Right forelimb (tissue), 1 donor: ENCODE data around the gene B3GNT5.

Experiments used
- DNase-seq: peaks from one replicate; pipeline ENCODE4 v3.0.0-alpha.2; 2018

Gene B3GNT5

DNA sequence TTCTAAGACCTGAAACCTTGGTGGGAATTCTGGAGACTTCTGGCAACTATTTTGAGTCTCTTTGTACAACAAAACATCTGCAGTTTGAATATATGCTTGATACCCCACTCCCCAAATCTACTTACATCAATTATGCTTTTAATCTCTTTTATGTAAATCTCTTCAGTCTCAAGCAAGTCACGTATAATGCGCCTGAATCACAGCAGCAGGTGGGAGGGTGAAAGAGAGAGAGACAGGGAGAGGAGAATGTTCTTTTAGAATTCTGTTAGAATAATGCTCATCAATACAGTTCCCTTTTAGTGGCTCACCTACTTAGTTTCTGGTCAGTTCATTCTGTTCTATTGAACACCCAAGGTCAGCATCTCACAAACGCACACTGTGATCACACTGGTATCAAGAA, 22.2 kb upstream of the B3GNT5 start:
- DNase-seq, result no peak

DNA sequence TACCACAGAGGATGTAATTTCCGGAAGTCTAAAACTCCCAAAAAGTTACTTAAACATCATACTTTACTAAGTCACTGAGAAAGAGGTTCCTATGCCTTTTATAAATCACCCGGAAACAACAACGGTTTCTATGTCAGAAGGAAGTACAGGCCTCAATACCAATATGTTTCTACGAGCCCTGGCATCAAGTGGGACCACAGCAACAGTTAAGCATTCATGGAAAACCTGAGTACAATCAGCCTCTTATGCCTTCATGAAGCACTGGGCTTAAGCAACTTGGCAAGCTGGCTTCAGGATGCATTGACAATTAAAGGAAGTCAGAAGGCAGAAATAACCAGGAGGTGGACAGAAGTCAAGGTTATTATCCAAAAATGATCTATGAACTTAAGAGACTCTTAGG, 19.1 kb upstream of the B3GNT5 start:
- DNase-seq, result no peak

GRCh38 chr3:183239046-183239445, 14.0 kb upstream of the B3GNT5 start:
- DNase-seq, result no peak

DNA sequence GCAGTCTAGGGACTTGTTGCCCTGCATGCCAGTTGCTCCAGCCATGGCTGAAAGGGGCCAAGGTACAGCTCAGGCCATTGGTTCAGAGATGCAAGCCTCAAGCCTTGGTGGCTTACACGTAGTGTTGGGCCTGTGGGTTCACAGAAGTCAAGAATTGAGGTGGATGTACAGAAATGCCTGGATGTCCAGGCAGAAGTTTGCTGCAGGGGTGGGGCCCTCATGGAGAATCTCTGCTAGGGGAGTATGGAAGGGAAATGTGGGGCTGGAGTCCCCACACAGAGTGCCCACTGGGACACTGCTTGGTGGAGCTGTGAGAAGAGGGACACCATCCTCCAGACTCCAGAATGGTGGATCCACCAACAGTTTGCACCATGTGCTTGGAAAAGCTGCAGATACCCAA, 10.6 kb upstream of the B3GNT5 start:
- no peak for DNase-seq

DNA sequence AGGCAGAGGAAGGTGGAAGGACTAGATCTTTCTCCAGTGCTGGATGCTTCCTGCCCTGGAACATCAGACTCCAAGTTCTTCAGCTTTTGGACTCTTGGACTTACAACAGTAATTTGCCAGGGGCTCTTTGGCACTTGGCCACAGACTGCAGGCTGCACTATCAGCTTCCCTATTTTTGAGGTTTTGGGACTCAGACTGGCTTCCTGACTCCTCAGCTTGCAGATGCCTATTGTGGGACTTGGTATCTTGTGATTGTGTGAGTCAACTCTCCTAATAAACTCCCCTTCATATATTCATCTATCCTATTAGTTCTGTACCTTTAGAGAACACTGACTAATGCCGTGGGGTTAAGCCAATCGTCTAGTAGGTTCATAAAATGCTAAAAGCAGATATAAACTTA, 8.8 kb upstream of the B3GNT5 start:
- DNase-seq, result no peak

DNA sequence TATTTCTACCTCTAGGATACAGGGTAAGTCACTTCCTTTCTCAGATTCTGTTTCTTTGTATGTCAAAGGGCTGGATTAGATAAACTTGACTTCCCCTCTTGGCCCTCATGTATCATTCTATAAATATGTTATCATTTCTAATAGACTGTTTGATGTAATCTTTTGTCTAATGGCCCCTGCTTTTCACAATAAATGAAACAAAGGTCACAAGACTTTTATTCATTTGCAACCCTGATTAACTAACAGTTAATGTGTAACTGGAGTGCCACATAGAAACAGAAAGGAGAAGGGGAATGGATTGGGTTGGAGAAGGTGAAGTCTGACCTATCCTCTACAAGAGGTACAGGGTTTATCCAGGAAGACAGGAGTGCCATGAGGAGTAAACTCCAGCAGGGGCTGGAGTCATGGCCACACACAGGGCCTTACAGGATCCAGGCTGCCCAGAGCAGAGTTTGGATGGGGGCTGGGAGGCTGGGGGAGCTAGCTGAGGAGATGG, 8.0 kb upstream of the B3GNT5 start:
- DNase-seq, result no peak

DNA sequence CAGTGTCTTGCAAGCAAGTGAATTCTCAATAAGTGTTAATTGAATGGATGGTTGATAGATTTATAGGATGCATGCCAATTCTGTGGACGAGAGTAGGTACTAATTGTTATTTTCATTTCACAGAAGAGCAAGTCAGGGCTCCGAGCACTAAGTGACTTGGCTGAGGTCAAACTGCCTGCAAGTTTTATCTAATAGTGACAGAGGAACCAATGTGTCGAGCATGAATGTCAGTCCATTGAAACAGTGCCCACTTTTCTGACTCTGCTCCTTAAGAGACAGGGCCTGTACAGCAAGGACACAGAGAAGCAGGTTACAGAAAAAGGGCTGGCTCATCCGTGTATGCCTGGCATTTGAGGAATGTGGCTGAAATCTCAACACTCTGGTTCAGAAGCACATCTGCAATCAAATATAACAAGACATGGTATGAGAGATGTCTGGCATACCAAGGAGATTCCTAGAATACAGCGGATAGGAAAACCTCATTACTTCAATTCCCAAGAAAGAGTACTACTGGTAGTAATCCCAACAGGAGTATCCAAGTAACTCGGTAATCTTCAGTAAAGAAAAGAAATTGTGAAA, 6.0 kb upstream of the B3GNT5 start:
- DNase-seq, result no peak

GRCh38 chr3:183249006-183249718, 3.9 kb upstream of the B3GNT5 start:
- no peak for DNase-seq

- no peak for DNase-seq
Observed at GRCh38 chr3:183252118-183252782, 803 bp upstream of the B3GNT5 start.

- DNase-seq, result peak; percentile 80
Observed at GRCh38 chr3:183253528-183254486, 754 bp downstream of the B3GNT5 start.

DNA sequence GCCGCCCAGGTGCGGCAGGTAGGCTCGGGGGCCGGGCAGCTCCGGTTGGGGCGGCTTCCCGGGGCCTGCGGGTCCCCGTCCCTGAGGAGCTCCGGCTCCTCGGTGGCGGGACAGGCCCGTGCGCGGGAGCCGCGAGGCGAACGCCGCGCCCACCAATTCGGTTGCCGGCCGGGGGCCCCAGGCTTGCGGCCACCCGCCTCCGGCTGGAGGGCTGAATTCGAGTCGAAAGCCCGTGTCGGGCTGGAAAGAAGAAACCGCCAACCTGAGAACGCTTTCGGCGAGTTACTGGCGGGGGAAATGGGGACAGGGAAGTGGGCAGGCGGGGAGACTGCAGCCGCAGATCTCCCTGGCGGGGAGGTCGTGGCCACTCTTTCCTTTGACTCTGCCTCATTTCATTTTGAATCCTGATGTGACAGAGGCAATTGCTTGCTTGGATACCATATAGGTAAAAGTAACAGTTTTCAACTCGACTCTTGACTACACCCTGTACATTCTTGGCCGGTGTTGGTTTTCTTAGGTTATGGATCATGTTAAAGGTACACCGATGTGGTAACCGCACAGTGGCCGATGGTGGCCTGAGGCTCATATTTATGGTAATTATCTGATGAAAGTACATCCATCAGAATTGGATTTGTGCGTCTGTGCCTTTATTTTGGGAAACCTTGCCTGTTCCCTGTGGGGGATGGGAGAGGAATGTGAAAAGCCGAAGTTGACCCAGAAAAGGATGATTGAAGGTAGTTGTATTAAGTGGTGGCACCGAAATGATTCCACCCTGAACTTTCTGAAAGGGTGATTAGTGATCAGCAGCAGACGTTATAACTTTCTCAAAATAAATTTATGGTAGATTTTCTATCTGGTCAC, 1.7 kb downstream of the B3GNT5 start:
- peak; percentile 80 for DNase-seq

GRCh38 chr3:183255348-183255730, 2.3 kb downstream of the B3GNT5 start:
- no peak for DNase-seq

GRCh38 chr3:183259087-183259486, 6.0 kb downstream of the B3GNT5 start:
- no peak for DNase-seq

GRCh38 chr3:183259621-183260020, 6.6 kb downstream of the B3GNT5 start:
- no peak for DNase-seq

GRCh38 chr3:183260167-183260904, 7.3 kb downstream of the B3GNT5 start:
- DNase-seq, result no peak

DNA sequence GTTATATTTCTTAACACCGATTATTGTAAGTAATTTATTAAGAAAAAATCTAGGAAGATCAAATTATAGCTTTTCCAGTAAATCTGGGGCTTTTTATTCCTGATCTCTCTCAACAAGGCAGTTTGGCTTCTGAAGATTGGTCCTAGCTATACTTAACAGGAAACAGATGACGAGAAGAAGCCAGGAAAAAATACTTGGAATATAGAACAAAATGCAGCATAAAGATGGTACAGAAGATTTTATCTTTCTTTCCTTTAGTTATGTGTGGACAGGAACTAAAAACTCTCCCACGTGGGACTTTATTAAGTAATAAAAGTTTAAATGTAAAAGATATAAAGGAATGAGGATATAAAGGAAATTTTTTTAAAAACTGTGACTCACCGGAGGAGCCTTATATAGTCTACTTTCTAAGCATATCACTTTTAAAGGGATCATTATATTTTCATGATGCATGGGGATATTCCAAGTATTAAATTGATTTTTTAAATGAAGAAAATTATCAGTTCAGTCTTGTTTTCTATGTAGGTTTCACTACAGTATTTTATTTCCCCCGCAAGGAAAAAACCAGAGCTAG, 8.2 kb downstream of the B3GNT5 start:
- DNase-seq, result no peak

- no peak for DNase-seq
Observed at GRCh38 chr3:183262875-183263378, 9.9 kb downstream of the B3GNT5 start.

- DNase-seq, result no peak
Observed at GRCh38 chr3:183264268-183264667, 11.2 kb downstream of the B3GNT5 start.

GRCh38 chr3:183265157-183265642, 12.1 kb downstream of the B3GNT5 start:
- DNase-seq, result no peak

GRCh38 chr3:183265834-183266417, 12.9 kb downstream of the B3GNT5 start:
- DNase-seq, result no peak
